Measurements from ENCODE around the gene TUBGCP6.
A peak's percentile ranks its signal among the peaks of the same experiment; 100 is the strongest.

The TUBGCP6 gene

DNA sequence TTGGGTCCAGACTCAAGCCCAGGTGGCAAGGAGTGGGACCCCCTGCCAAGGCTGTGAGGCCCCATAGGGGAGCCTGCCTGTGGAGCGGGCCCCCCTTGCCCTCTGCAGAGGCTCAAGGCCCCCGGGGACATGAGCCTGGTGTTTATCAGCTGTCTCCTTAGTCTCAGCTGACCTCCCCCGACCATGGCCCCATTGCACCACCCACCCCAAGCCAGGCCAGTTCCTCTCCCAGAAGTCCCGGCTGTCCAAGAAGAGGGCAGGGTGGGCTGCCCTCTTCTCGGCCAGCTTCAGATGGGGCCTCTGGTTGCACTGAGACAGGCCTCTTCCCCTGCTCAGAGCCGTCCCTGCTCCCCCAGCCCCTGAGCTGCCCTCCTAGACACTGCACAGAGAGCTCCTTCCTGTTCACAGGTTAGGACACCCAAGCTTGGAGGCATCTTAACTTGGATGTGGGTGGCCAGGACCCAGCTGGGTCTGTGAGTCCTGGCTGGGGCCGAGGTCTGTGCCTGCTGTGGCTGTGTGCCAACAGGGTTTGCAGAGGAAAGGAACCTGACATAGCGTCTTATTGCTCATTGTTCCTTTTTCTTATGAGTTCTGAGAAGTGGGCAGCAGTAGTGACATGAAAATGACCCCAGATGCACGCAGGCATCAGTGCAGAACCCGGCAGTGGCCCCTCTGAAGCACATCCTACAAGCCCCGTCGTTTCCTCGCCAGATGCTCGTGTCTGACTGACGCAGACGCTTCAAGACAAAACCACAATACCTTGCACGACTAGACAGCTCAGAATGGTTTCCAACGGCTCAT lies 53.7 kb downstream of the TUBGCP6 start:
- peak; percentile 89 for DNase-seq

DNA sequence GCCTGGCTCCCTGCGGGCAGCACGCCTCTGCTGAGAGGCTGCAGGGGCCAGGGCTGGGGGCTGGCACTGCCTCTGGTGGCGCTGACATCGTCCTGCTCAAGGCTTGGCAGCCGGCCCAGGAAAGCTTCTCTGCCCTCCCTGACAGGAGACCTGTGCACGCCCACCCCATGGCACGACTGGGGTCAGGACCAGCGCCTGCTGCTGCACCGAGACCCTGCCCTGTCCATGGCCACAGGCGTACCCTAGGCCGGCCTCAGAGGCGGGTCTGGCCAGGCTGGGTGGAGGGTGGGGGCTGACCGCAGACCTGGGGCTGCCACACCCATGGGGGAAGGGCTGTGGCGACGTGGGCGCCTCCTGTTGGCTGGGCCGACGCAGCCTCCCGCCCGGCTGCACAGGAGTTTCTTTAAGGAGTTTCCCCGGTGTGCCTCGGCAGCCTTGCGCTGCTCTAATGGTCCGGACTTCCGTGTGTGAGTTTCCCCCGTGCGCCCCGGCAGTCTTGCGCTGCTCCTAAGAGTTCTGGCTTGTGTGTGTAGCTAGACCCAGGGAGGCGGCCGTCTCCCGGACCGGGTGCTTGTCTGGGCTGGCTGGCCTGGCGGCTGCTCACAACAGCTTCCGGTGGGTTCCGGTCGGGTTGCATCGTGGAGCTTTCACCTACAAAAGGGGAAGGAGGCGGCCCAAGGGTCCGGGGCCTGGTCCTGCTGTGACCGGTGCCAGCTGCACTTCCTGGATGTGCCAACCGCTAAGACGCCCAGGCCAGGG lies 54.5 kb downstream of the TUBGCP6 start:
- peak; percentile 91 for DNase-seq

DNA sequence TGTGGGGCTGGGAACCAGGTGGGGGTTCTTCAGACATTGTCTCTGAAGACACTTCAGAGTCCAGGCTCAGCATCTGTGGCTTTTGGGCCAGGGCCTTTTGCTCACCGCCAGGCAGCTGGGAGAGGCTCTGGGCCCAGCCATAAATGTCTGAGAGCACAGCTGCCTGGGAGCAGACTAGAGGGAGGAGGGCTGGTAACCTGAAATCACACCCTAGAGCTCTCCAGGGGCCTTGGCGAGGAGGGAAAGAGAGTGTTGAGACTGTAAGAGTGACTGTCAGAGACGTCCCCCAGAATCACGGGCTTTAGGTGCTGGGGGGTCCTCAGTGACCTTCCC lies 55.0 kb downstream of the TUBGCP6 start:
- no peak for DNase-seq

DNA sequence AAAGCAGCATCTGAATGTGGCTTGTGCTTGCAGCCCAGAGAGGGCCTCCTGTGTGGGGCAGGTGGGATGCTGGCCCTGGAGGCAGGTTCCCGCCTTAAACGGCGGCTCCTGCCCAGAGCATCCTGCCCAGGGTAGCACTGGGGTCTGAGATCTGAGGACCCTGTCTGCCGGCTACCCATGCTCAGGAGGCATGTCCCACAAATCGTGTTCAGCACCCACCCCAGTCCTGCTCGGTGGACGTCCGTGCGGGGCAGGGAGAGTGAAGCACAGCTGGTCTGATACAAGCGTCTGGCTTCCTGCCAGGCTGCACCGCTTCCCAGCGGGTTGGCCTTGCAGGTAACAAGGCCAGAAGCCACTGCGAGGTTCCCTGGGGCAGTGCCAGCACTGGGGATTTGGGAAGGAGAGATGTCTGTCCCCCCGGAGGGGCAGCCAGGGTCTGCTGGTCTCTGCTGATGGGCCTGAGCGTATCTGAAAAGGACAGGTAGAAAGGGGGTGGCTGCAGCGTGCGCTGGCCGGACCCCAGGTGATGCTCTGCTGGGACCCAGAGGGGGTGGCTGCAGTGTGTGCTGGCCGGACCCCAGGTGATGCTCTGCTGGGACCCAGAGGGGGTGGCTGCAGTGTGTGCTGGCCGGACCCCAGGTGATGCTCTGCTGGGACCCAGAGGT lies 55.5 kb downstream of the TUBGCP6 start:
- no peak for DNase-seq

DNA sequence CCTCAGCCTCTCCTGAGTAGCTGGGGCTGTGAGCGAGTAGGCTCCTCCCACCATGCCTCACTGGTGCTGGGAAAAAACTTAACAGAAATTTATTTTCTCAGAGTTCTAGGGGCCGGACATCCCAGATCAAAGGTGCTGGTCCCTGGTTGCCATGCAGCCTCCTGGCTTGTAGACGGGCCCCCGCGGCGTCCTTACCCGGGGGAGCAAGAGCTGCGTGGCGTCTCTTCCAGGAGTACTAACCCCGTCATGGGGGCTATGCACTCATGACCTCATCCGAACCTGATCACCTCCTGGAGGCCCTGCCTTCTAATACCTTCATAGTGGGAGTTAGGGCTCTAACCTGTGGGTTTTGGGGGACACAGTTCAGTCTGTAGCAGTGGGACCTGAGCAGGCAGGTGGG lies 56.5 kb downstream of the TUBGCP6 start:
- DNase-seq, result no peak

DNA sequence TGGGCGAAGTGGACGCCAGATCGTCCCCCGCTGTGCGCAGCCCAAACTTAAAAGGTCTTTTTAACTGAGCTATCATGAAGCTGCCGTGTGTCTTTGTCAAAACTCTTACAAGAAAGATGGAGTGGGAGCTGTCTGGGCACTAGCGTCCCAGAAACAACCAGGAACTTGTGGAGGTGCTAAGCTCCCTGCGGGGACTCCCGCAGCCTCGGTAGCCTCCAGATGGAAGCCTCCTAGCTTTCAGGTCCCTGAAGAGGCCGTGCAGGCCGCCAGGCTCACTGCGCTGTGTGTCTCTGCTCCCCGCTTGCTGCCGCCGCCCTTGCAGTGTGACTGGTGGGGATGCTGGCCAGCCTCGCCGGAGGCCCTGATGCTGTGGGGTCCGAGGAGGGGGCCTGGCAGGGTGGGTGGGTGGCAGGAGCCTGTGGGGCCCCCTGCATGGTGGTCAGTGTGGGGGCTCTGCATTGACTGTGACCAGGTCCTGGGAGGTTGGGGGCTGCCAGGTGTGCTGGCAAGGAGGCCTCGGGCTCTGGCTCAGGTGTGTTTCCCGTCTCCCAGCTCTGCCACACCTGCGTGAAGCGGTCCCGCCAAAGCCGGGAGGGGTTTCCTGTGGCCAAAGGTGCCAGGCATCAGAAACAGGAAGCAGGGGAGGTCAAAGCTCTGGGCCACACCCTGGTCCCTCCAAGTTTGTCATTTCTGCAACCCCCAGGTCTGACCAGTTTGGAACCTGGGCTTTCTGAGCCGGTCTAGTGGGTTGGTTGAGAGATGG lies 57.9 kb downstream of the TUBGCP6 start:
- no peak for DNase-seq

DNA sequence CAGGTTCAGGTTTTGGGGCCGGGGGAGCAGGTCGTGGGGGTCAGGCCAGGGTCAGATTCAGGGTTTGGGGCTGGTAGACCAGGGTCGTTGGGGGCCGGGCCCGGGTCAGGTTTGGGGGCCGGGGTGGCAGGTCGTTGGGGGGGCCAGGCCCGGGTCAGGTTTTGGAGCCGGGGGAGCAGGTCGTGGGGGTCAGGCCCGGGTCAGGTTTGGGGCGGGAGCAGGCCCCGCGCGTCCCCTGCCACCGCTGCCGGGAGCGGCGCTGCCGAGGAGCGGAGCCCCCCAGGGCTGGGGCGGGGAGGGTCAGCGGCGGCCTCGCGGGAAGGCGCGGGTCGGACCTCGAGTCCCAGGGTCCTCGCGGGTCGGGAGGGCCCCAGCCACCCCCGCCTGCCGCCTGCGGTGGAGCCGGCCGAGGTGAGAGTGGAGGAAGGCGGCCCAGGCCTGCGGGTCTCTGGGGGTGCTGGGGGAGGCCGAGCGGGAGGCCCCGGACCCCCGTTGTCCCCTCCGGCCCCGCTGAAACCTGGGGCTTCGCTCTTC lies 58.6 kb downstream of the TUBGCP6 start:
- DNase-seq, result no peak

DNA sequence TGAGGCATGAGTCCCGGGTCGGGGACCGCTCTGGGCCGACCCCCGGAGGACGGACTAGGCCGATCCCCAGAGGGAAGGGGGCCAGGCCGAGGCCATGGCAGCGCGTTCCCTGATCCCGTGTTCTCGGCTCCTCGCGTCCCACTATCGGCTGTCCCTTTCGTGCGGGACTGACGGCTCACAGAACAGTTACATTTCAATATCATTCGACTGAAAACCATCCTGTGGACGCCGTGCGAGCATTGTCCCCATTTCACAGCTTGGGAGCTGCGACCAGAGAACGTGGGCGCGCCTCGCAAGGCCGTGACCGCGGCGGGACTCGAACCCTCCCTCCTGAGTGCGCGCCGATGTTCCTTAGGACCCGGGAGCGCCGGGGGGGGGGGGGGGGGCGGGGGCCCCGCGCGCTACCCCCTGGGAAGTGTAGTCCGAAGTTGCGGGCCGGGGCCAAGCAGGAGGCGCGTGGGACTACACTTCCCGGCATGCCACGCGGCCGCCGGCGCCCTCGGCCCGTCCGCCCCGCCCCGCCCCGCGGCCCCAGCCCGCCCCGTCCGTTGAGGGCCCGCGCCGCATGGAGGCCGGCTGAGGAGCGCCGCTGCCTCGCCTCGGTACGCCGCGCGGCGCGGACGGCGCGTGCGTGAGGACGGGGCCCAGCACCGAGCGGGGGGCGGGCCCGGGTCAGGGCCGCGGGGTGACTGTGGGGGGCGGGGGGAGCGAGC lies 59.3 kb downstream of the TUBGCP6 start, which contains the start of gene TRABD:
Gene TRABD (plus strand): TSS at position 539 of the 713 bp plus-strand sequence. CDS start 7,148 bp downstream, outside the sequence.
- peak; percentile 96 for DNase-seq

DNA sequence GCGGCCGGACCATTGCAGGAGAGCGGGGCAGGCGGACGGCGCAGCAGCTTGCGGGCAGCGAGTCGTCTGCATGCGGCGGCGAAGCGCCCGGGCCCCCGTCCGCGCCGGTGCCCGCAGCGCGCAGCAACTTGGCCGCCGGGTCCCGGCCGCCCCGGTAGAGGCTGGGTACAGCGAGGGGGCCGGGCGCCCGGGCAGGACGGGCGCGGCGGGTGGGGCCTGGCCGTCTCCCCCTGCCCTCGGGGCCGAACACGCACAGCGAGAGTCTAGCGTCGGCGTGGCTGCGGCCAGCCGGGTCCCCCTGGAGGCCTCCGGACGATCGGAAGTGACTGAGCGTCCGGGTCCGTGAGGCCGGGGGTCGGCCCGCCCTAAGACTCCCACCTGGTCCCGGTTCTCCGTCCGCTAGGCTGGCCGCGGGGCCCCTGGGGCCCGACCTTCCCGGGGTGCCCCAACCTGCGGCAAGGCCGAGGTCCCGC lies 59.9 kb downstream of the TUBGCP6 start:
- no peak for DNase-seq

DNA sequence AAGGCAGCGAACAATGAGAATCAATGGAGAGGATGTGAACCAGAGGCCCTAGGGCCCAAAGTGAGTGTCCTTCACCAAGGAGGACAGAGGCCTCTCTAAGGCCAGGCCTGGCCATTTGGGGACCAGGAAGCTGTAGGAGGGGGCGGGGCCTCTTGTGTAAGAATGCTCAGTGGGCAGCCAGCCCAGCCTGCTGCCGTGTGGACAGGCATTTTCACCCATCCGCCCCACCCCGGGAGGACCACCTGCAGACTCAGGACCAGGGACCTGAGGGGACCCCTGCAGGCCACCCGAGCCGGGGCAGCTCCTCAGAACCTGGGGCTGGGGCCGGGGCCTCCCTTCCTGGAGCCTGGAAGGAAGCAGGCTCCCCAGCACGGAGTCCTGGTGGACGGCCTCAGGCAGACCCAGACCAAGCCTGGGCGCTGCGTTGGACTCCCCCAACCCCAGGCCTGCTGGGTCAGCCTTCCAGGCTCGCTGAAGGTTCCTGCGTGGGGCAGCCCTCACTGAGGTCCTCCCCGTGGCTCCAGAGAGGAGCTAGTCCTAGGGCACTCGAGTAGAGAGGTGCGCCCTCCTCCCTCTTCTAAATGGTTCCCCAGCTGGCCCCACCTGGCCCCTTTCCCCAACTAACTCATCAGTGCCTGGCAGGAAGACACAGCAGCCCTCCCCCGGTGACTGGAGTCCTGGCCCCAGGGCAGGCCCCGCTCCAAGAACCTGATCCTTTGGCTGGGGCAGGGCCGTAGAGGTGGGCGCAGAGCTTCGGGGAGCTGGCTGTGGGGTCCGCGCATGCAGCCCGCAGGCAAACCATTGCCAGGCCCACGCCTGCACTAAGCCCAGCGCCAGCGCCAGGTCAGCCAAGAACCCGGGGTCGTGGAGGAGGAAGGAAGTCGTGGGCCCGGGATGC lies 60.6 kb downstream of the TUBGCP6 start:
- no peak for DNase-seq

DNA sequence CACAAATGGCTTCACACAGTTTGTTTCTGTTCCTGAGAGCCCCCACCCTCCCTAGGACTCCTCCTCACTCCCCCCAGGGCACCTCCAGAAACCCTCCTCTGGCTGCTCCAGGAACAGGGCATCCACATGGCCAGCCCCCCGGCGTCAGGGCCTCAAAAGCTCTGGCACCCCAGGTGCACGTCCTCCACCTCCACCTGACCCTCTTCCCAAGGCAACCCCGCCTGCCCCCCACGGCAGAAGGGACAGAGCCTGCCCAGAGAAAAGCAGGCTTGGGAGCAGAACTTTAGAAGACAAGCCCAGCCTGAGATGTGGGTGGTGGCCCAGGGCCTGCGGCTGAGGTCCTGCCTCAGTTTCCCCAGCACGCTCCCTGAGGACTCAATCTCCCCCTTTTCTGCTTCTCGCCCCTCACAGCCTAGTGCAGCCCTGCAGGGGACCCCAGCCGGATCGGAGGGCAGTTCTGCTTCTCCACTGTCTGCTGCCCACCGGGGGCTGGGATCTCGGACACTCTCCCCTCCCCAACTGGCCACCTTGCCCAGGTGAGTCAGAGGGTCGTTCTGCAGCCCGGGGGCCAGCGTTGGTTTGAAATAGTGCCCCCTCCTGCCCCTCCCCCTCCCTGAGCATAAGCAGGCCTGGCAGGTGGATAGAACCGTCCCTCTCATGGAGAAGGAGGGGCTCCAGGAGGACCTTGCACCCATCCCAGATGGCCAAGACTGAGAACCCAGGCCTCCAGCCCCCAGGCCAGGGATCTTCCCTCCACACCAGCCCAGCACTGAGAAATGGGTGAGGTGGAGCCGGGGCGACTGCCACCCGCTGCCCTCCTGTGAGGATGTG lies 61.5 kb downstream of the TUBGCP6 start:
- no peak for DNase-seq

DNA sequence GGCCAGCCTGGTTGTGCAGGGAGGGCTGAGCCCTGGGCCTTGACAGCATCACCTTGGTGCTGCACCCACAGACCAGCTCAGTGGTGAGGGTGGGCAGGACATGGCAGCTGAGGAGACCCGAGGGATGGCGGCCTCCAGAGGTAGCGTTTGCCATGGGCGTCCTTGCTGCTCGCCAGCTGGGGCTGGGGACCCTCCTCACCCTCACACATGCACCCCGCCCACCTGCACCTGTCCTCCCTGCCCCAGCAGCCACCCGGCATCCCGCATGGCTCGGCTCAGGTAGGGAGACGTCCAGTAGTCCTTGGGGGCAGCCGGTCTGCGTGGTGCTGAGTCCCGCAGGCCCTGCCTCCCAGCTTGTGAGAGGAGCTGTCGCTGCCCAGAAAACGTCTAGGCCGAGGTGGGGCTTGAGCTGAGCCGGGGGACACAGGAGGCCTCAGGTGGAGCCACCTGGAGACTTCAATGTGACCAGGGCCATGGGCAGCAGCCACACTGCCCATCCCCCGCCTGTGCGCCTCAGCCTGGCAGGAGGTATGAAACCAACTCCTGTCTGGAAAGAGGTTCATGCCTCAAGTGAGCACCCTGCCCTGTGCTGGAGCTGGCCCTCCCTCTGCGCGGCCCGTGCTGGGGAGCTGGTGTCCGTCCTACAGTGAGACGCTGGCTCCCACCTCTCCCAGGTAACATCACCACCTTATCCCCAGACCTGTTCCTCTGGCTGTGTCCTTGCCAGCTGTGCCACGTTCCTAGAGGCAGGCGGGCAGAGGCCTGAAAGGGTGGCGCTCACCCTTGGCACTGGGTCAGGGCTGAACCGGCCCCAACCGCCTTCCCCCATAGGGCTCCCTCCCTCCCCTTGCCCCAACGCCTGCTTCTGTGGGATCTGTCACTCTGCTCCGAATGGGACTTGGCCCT lies 62.4 kb downstream of the TUBGCP6 start:
- no peak for DNase-seq

DNA sequence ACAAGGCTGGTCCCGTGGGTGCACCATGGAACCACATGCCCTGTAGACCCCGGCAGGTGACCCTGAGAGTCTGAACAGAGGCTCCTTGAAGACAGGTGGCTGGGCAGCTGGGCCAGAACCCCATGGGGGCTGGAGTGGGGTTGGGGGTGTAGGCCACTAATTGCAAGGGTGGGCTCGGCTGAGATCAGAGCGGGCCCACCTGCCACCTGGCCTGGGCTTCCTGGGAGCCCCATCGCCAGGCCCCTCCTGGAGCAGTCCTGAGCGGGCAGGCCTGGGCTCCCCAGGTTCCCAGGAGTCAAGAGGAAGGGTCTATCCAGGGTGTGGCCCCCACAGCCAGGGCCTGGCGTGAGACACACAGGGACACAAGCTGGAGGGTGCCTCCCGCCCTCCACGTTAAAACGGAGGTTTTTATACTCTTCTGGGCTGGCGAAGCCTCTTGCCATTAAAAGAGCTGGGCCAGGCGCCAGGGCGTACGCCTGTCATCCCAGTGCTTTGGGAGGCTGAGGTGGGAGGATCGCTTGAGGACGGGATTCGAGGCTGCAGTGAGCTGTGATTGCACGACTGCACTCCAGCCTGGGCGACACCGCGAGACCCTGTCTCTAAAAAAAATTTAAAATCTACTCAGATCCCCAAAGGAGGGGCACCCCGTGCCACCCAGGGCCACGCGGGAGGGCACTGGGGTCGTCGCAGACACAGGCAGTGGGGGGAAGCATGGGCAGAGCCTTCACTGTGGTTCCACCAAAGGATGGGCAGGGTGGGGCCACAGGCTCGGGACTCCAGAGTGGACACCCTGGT lies 63.9 kb downstream of the TUBGCP6 start:
- DNase-seq, result no peak

DNA sequence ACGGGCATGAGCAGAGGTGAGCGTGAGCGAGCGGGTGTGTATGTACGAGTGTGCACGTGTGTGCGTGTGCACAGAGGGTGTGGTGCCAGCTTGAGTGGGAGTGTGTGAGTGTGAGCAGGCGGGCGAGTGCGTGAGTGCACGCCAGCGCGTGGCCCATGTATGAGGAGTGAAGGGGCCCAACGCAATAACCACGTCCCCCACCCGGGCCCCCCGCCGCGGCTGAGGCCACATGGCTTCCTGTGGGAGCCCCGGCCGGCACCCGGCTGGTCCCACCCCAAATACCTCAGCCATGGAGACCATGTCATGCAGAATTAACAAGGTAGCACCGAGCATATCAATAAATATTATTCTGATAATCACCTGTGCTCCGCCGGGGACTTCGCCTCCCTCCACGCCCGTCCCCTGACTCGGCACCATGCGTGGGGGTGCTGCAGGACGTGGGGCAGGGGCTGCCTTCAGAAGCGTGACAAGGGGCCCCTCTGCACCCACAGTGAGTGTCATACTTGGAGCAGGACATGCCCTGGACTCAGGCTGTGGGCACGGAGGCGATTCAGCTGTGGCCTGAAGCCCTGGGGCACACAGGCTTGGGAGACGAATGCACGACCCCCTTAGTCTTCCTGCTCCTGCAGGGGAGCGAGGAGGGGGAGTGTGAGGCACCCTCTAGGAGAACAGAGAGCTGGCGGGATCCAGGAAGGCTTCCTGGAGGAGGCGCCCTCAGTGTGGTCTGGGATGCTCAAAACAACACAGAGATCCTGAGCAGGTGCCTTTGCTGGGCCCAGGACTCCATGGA lies 64.7 kb downstream of the TUBGCP6 start:
- DNase-seq, result no peak

DNA sequence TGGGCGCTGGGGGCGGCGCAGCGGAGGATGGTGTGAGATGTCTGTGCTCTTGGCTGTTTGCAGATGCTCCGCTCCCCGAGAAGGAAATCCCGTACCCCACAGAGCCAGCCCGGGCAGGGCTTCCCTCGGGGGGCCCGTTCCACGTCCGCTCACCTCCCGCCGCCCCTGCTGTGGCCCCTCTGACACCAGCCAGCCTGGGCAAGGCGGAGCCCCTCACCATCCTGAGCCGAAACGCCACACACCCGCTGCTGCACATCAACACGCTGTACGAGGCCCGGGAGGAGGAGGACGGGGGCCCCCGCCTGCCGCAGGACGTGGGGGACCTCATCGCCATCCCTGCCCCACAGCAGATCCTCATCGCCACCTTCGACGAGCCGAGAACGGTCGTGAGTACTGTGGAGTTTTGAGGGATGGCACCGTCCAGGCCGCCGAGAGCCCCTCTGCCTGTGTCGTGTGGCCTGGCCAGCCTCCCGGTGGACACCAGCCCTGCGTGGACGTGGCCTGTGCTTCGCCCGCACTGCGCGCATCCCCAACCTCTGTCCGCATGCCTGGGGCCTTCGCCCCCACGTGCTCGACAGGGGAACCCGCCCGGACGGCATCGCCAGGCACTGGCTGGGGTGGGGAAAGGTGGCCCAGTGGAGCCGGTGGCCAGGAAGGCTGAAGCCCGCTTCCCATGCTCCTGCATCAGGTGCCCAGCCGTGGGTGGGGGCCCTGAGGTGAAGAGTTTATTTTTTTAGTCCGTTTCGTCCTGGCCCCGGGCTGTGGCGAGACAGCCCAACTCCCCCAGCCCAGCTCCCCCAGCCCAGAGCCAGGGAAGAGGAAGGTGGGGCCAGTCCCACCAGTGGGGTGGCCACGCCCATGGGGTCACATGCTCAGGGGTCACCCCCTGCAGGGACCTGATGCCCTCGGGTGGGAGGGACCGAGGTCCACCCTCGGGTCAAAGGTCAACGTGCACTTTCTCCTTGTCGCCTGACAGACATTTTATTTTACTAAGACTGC lies 65.7 kb downstream of the TUBGCP6 start:
- no peak for DNase-seq

DNA sequence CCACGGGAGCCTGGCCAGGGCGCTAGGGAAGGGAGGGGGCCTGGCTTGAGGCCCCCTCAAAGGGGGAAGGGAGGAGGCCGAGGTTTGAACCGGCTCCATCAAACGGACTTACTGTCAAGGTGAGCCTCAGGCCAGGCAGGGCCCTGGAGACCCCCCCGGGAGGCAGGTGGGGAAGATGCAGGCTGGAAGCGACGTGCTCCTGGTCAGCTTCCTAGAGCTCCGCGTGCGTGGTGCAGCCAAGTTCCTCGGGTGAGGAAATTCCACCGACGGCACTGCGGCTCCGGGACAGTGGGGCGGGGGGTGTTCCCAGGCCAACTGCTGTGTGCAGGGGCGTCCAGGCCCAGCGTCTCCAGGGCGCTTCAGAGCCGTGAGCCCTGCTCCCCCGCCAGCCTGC lies 66.4 kb downstream of the TUBGCP6 start:
- no peak for DNase-seq

Measured in activated effector memory CD4-positive, alpha-beta T cell treated with anti-CD3 and anti-CD28 coated beads, Interleukin-2, amount 50 U/mL, for 16 hours (primary cell).